Fibroblast of gingiva (primary cell): ENCODE results near the gene PRRT3.

Experiments used
- DNase-seq: peaks from one replicate; pipeline ENCODE4 v3.0.0-alpha.2; 2011; ENCODE audit warnings: low read depth

PRRT3 gene

GRCh38 chr3:9951962-9952805 lies at the start of gene PRRT3:
PRRT3 (minus strand) TSS chr3:9952408; CDS start chr3:9950115, 2,293 bp downstream.
- DNase-seq, result peak; percentile 38

- DNase-seq, result no peak
Measured at GRCh38 chr3:10000686-10001085, 48.5 kb upstream of the PRRT3 start.

- DNase-seq, result peak; percentile 92
Measured at GRCh38 chr3:9994086-9994844, 42.1 kb upstream of the PRRT3 start.

- no peak for DNase-seq
Measured at GRCh38 chr3:9986230-9986725, 34.1 kb upstream of the PRRT3 start.

- DNase-seq, result no peak
Measured at GRCh38 chr3:9980251-9980650, 28.0 kb upstream of the PRRT3 start.

GRCh38 chr3:9978710-9979305 lies 26.6 kb upstream of the PRRT3 start:
- no peak for DNase-seq

- peak; percentile 99 for DNase-seq
Measured at GRCh38 chr3:9976721-9977709, 24.8 kb upstream of the PRRT3 start.

GRCh38 chr3:9970020-9970652 lies 17.9 kb upstream of the PRRT3 start:
- peak; percentile 69 for DNase-seq

GRCh38 chr3:9969632-9970019 lies 17.4 kb upstream of the PRRT3 start:
- DNase-seq, result no peak

GRCh38 chr3:9966841-9967240 lies 14.6 kb upstream of the PRRT3 start:
- no peak for DNase-seq

GRCh38 chr3:9965200-9965875 lies 13.1 kb upstream of the PRRT3 start:
- DNase-seq, result no peak

GRCh38 chr3:9957214-9957613 lies 5.0 kb upstream of the PRRT3 start:
- DNase-seq, result no peak

- peak; percentile 84 for DNase-seq
Measured at GRCh38 chr3:9955611-9956352, 3.6 kb upstream of the PRRT3 start.

- no peak for DNase-seq
Measured at GRCh38 chr3:9955067-9955502, 2.9 kb upstream of the PRRT3 start.

- no peak for DNase-seq
Measured at GRCh38 chr3:9951598-9951961, 628 bp downstream of the PRRT3 start.

- DNase-seq, result no peak
Measured at GRCh38 chr3:9951126-9951525, 1.1 kb downstream of the PRRT3 start.

- DNase-seq, result no peak
Measured at GRCh38 chr3:9949626-9950025, 2.6 kb downstream of the PRRT3 start.

GRCh38 chr3:9949115-9949514 lies 3.1 kb downstream of the PRRT3 start:
- DNase-seq, result no peak

- DNase-seq, result no peak
Measured at GRCh38 chr3:9948586-9948985, 3.6 kb downstream of the PRRT3 start.
